Activated CD4-positive, alpha-beta T cell treated with anti-CD3 and anti-CD28 coated beads, Interleukin-2, amount 50 U/mL, for 16 hours (primary cell): ENCODE data around the gene OPRL1.
A peak's percentile ranks its signal among the peaks of the same experiment; 100 is the strongest.
"Not testable (repeated sequence)": the region's sequence is repeated elsewhere in the genome, so short reads cannot be mapped to it uniquely, and the experiment has no call there.

Experiments used
- DNase-seq: peaks from one replicate; pipeline ENCODE4 v3.0.0-alpha.2; 2020

Gene OPRL1

GRCh38 chr20:64121586-64121985 lies 41.7 kb downstream of the OPRL1 start:
- DNase-seq: no peak

- DNase-seq: not testable (repeated sequence)
Observed at GRCh38 chr20:64122927-64123326, 43.0 kb downstream of the OPRL1 start.

- DNase-seq: not testable (repeated sequence)
Observed at GRCh38 chr20:64123517-64123916, 43.6 kb downstream of the OPRL1 start.

GRCh38 chr20:64129146-64129782 lies 49.4 kb downstream of the OPRL1 start:
- DNase-seq: no peak

GRCh38 chr20:64130271-64130670 lies 50.4 kb downstream of the OPRL1 start:
- no peak for DNase-seq

- DNase-seq: no peak
Observed at GRCh38 chr20:64130876-64131275, 51.0 kb downstream of the OPRL1 start.

- no peak for DNase-seq
Observed at GRCh38 chr20:64131406-64131805, 51.5 kb downstream of the OPRL1 start.

- DNase-seq: no peak
Observed at GRCh38 chr20:64133951-64134407, 54.1 kb downstream of the OPRL1 start.

GRCh38 chr20:64134744-64135143 lies 54.9 kb downstream of the OPRL1 start:
- not testable (repeated sequence) for DNase-seq

- DNase-seq: no peak
Observed at GRCh38 chr20:64136004-64136710, 56.3 kb downstream of the OPRL1 start.

- DNase-seq: no peak
Observed at GRCh38 chr20:64137598-64138031, 57.7 kb downstream of the OPRL1 start.

GRCh38 chr20:64138276-64138815 lies 58.5 kb downstream of the OPRL1 start:
- no peak for DNase-seq

GRCh38 chr20:64139199-64140060 lies 59.5 kb downstream of the OPRL1 start:
- no peak for DNase-seq

- DNase-seq: no peak
Observed at GRCh38 chr20:64140061-64140931, 60.4 kb downstream of the OPRL1 start.

- no peak for DNase-seq
Observed at GRCh38 chr20:64140956-64141355, 61.1 kb downstream of the OPRL1 start.

- no peak for DNase-seq
Observed at GRCh38 chr20:64142590-64142989, 62.7 kb downstream of the OPRL1 start.

- DNase-seq: no peak
Observed at GRCh38 chr20:64143018-64143801, 63.3 kb downstream of the OPRL1 start.

GRCh38 chr20:64144144-64144912 lies 64.4 kb downstream of the OPRL1 start:
- DNase-seq: no peak

GRCh38 chr20:64145458-64146300 lies 65.8 kb downstream of the OPRL1 start:
- peak; percentile 6 for DNase-seq
